ENCODE measurements around the gene TRIM59.

Gene TRIM59

GRCh38 chr3:160449636-160450598 lies at the start of gene TRIM59:
Gene TRIM59, minus strand, starts transcription at chr3:160449786. Its CDS starts 10,603 bp downstream, at chr3:160439183.
- peak; percentile 98 for DNase-seq

DNA sequence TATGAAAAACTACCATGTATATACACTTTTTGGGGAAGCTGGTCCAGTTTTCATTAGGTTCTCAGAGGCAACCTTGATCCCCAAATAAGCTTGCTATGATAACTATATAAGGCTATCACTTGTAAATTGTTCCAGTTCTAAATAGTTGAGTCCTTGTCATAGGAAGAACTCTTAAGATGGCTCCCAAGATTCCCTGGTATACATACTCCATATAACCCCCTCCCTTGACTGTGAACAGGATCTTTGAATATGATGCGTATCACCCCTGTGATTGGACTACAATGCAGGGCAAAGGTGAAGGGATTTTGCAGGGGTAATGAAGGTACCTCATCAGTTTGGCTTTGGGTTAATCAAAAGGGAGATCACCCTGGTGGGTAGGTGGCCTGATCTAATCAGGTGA lies 48.6 kb upstream of the TRIM59 start:
- peak; percentile 8 for DNase-seq

DNA sequence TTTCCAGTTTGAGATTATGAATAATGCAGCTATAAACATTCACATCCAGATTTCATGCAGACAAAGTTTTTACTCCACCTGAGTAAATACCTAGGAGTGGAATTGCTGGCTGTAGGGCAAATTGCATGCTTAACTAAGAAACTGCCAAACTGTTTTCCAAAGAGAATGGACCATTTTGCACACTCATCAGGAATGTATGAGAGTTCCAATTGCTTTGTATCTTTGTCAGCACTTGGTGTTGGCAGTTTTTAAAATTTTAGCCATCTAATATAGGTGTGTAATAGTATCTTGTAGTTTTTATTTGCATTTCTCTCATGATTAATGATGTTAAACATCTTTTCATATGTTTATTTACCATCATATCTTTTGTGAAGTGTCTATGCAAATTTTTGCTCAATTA lies 40.6 kb upstream of the TRIM59 start:
- DNase-seq, result no peak

GRCh38 chr3:160486459-160486869 lies 36.9 kb upstream of the TRIM59 start:
- DNase-seq, result peak; percentile 81

- DNase-seq, result no peak
Measured at GRCh38 chr3:160482796-160483195, 33.2 kb upstream of the TRIM59 start.

DNA sequence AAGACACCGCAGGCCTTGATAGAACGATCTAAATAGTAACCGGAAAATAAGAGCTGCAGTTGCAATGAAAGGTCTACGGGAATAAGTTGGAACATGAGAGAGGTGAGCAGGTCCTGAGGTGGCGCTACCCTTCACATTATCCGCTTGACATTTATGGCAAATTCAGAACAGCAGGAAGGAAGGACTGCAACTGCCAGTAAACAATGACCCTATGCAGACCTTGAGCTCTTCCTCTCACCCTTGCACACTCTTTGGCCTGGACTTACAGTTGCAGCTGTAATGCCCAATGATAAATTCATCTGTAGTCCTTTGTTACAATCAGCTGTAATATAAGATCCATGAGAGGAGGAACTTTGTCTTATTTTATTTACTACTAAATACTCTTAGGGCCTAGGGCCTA lies 32.3 kb upstream of the TRIM59 start:
- no peak for DNase-seq

DNA sequence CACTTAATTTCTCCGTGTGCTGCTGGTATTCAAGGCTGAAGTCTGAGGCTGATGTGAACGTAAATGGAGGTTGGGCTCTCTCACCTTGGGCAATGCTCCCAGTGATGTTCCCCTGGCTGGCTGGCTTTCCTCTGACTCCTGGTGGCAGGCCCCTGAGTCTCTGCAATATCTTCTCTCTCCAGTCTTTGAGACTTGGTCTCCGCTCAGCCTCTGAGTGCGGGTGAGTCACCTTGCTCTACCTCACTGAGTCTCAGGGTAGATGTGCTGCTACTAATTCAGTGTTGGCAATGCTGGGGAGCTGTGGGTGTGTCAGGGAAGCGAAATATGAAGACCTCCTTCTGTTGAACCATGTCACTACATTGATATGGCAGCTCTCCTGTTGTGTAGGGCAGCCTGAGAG lies 31.3 kb upstream of the TRIM59 start:
- no peak for DNase-seq

DNA sequence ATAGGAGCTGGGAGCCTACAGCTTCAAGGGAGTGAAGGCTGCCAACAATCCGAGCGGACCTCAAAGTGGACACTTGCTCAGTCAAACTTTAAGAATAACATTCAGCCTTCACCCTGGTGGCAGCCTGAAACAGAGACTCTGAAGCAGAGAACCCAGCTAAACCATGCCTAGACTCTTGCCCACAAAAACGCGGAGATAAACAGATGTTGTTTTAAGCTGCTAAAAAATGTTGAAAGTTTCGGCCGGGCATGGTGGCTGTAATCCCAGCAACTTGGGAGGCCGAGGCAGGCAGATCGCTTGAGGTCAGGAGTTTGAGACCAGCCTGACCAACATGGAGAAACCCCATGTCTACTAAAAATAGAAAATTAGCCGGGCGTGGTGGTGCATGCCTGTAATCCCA lies 29.8 kb upstream of the TRIM59 start:
- no peak for DNase-seq

GRCh38 chr3:160478338-160478737 lies 28.8 kb upstream of the TRIM59 start:
- no peak for DNase-seq

DNA sequence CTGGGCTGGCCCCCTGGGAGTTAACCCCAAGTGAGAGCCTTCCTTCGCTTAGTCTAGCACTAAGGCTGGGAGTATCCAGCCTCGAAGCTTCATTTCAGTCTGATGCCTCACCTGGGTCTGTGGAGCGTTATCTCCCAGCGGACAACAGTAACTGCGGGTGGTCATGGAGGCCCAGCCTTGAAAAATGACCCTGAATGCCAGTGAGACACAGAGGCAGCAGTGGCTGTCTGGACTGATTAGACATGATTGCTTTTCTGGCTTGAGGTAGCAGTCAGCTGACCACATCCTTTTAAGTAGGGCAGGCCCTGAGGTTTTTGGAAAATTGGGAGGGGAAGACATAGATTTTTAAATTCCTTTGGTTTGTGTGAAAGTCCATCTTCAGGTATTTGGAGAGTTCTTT lies 28.2 kb upstream of the TRIM59 start:
- DNase-seq, result no peak

DNA sequence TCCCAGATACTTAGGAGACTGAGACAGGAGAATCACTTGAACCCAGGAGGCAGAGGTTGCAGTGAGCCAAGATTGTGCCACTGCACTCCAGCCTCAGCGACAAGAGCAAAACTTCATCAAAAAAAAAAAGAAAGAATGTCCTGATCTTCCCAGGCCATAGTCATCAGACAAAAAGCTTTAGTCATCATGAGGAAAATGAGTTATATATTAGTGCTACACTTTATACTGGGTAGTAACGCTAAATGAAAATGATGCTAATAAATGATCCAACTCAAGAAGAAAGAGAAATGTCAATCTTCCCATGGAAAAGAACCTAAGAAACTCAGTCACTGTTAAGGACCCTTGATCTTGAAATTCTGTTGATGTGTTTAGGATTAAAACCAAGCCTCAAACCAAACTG lies 26.3 kb upstream of the TRIM59 start:
- DNase-seq, result no peak

GRCh38 chr3:160475153-160475552 lies 25.6 kb upstream of the TRIM59 start:
- no peak for DNase-seq

DNA sequence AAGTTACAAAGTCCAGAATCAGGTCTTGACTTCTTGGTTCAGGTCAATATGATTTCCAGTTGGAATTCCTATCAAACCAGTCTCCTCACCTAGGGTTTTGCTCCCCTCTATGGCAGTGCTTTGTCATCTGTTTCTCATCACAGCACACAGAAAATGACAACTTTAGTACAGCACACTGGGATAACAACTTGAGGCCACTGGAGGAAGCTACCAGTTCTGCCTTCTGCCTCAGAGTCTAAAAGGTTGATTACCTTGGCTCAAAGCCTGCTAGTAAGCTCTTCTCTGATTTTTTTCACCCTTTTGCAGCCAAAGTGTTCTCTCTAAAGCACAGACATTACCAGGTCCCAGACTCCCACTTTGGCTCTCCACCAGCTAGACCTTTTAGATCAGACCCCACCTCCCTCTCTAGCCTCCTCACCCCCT lies 24.8 kb upstream of the TRIM59 start:
- no peak for DNase-seq

- DNase-seq, result no peak
Measured at GRCh38 chr3:160473978-160474377, 24.4 kb upstream of the TRIM59 start.

- no peak for DNase-seq
Measured at GRCh38 chr3:160473221-160473620, 23.6 kb upstream of the TRIM59 start.

DNA sequence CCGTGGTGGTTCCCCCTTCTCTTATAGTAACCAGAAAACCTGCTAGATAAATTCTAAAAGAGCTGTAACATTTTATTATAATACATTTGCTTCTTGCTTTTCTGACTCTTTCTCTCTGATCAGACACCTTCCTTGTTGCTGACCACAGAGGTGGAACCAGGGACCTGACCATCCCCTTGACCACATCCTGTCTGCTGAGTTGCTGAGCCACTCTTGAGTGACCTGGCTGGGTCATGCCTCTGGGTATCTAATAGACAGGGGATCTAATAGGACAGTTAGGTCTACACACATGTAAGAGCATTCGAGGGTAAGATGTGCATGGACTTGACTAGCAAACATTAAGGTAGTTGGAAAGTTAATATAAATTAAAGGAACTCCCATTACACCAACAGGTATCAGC lies 22.8 kb upstream of the TRIM59 start:
- DNase-seq, result no peak

GRCh38 chr3:160471892-160472291 lies 22.3 kb upstream of the TRIM59 start:
- DNase-seq, result no peak

GRCh38 chr3:160470181-160470580 lies 20.6 kb upstream of the TRIM59 start:
- DNase-seq, result no peak

- DNase-seq, result no peak
Measured at GRCh38 chr3:160464971-160465370, 15.4 kb upstream of the TRIM59 start.

DNA sequence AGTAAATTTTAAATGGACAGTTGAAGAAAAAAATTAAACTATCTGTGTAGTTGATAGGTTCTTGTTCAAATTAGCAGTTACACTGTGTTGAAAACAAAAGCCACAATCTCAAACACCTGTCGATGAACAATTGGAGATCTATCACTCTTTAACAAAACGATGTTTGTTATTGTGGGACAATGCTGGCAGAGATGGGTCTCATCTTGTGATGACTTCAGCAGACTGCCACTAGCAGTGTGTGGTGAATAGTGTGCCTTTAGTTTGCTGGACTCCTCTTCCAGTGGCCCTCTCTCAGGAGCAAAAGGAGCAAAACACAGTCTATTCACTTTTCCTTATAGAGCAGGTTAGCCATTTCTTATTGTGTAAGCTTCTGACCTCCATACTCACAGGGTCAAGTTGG lies 14.7 kb upstream of the TRIM59 start:
- DNase-seq, result no peak

GRCh38 chr3:160460033-160460432 lies 10.4 kb upstream of the TRIM59 start:
- no peak for DNase-seq

GRCh38 chr3:160459450-160459970 lies 9.9 kb upstream of the TRIM59 start:
- no peak for DNase-seq

- peak; percentile 31 for DNase-seq
Measured at GRCh38 chr3:160458151-160458550, 8.6 kb upstream of the TRIM59 start.

- DNase-seq, result no peak
Measured at GRCh38 chr3:160455846-160456245, 6.3 kb upstream of the TRIM59 start.

DNA sequence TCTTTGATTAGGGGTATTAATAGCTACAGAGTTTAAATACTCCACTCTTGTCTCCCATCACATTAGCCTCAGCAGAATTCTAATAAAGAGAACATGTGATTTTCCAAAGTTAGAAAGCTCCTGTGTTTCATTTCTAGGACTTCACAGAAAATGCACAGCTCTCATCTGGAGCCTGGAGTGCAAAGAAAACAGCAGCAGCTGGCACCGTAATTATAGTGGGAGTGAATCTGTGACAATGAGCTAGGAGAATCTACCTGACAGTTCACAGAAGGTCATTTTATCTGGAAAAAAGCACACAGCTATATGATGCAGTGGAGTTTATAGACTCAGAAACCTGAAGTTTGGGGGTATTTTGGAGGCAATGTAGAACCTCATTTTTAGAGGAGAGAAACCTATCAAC lies 5.4 kb upstream of the TRIM59 start:
- no peak for DNase-seq

Data from hematopoietic multipotent progenitor cell treated with erythropoietin and hydrocortisone succinate and interleukin-3 and kit ligand, for 6 days (in vitro differentiated cells).